Midbrain (tissue), 1 donor: Measurements from ENCODE around the gene RND3.

Experiments
- DNase-seq: peaks from one replicate; lab custom pipeline; 2025; lab: John Stamatoyannopoulos, UW

The RND3 gene, protein sequence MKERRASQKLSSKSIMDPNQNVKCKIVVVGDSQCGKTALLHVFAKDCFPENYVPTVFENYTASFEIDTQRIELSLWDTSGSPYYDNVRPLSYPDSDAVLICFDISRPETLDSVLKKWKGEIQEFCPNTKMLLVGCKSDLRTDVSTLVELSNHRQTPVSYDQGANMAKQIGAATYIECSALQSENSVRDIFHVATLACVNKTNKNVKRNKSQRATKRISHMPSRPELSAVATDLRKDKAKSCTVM

DNA sequence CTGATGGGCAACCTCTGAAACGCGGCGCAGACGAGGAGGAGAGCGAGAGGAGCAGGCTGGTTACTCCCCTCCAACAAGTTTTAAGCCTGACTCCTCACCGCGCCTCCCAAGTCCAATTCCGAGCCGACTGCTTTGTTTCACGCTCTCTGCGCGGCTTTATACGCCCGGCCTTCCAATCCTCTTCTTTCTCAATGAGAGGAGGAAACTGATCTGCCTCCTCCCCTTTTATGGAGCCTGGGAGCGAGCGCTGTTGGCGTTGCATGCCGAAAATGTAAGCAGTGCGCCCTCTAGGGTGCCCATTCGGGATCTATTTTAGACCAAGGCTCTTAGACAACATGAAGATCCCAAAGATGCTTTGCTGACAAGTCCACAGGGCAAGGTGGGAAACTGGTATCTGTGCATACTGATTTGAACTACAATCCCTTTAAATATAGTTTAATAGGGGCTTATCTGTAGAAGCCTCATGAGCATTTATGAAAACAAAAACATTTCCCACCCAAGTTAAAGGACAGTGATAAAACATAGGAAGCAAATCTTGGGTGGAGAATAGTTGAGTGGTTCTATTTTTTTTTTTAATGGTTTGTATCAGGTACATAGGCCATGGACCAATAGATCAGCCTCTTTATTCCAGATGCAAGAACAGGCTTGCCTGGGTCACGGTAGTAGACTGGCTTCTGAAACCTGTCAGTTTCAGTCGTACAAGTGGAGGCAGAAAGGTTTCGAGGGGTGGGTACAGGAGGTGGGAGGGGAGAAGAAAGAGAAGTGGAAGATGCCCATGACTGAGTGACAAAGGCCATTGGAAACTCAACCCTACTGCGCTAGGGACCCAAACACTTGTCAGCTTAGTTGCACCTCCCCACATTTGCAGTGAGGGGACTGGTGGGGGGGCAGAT, at the start of gene RND3:
Gene RND3, minus strand, starts transcription at position 131 of the 893 bp plus-strand sequence. CDS start 250 bp downstream, outside the sequence.
- peak; percentile 91 for DNase-seq

DNA sequence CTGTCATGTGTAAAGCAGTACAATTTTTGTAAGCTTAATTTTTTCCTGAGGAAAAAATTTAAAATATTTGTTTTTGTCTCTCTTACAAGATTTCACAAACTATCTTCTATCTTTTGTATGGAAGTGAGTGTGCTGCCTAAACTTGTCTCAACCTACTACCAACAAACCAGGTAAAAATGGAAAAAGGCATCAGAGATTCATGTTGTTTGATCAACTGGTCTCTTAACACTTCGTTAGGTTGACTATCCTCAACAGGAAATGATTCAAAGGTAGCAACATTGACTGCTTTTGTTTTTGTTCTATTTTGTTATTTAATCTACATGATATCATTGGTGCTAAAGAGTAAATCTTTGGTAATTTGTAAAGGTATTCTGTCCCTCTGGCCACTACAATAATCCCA, 47.7 kb upstream of the RND3 start:
- DNase-seq: no peak

DNA sequence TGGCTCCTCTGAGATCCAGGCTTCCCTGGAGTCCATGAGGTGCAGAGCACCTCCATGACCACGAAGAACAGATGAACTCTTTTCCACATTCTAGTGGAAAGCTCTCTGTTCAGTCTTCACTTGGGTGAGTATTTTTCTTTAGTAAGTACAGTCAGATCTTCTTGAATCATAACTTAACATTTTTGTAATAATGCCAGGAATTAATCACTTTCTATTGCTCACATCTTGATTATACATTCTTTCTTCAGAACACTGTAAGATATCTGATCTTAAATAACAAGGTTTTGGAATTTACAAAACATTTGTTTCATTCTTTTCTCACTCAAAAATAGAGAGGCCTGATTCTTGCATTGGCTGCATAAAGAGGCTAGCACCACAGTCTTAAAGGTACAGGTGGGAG, 45.4 kb upstream of the RND3 start:
- no peak for DNase-seq

DNA sequence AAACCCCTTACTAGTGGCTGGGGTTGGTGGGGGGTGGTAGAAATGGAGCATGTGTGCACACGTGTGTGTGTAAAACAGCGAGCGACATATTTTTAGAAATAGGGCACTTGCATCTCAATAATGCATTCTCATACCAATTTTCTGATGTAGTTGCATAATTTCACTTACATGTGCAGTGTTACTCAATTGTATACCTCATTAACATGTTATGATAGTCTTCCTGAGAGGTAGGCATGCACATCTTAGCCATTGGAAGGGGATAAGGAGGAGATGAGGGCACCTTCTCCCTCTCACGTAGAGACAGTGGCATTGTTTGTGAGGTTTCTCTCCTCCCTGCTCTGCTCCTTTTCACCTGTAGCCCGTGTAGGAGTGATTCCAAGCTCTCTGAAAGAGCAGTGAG, 44.6 kb upstream of the RND3 start:
- no peak for DNase-seq

DNA sequence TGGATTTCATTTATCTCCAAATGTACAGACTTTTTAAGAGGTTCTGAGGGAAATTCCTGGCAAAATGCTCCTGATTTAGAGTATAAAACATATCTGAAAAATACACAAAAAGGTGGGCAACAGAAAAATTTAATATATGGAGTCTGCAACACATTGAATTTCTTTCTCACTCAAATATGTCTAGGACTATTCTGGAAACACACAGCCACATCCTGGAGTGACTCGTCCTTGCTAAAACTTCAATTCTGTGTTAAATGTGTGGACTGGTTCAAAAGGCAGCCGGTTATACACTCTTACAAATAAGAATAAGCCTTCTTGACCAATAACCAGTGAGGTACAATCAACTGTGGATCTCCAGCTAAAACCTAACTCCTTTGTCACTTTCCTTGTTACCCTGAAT, 44.1 kb upstream of the RND3 start:
- DNase-seq: no peak

DNA sequence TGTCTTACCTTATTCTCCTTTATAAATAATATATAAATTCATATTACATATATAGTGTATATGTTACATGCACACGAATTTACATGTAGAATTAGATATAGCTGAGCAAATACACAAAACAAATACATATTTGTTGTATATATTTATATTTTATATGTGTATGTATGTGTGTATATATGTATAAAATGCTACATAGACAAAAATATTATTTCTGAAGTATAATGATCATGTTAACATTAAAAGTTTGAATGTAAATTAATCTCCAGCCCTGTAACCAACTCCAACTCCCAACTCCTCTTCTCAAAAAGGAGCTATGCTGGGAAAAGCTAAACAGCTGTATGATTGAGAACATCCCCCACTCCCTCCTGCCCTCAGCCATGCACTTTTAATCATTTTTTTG, 42.7 kb upstream of the RND3 start:
- DNase-seq: no peak

DNA sequence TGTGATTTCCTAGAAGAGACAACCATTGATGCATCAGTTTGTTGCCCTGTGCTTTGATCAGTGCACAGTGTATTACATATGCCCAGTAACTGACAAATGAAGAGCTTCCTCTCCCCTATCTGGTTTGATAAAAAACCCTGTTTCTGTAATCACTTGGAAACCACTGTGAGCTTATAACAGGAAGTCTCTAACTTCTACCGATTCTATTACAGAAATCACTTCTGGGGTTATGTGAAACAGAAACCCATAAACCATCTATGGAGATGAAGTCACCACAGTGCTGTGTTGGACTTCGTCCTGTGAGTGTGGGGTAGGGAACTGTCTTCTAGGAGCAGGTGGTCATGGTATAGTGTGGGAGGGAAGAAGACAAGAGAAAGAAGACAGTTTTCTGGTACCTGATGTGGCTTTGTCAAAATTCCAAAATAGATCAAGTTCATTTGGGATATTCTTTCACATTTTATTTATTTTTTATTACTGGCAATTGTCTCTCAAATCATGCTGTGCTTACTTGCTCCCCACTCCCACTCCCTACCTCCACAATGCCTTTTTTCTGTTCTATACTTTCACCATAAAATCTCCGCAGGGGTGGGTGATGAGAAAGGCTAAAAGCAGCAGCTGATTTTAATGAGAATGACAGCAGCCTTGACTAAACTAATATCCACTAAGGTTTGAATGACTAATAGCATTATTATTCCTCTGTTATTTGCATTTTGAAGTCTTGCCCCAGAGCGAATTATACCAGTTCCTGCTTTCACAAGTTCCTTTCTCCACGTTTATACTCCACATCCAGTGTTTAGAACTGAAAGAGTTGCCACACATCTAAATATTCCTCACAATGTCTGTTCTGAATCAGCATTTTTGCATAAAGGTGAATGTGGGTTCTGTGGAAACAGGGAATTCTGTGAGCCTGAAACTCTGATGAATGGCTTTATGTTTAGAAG, 41.7 kb upstream of the RND3 start:
- no peak for DNase-seq

DNA sequence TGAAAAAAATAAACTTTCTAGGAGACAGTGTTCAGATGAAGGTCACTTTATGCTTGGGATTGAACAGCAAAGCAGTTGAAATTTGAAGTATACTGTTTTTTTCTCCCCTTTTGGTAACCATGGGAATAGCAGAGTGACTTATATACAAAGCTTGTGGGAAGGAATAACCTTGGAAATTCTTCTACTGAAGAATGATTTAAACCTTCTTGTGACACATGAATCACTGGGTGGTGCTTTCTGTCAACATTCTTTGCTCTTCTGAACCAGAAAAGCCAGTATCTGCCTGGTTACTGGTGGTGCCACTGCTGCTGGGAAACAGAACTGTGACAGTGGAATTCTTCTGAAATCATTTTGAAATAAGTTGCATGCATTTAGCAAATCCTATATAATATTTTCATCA, 39.4 kb upstream of the RND3 start:
- no peak for DNase-seq

DNA sequence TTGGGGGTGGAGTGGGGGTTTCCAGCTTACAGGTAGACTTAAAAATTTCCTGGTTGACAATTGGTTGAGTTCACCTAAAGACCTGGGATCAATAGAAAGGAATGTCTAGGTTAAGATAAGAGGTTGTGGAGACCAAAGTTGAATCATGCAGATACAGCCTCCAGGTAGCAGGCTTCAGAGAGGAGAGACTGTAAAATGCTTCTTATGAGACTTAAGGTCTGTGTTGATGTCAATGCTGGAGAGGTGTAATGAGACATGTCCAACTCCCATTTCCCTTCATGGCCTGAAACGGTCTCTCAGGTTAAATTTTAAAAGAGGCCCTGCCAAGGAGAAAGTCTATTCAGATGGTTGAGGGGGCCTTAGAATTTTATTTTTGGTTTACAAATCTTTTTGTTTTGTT, 38.5 kb upstream of the RND3 start:
- DNase-seq: no peak

DNA sequence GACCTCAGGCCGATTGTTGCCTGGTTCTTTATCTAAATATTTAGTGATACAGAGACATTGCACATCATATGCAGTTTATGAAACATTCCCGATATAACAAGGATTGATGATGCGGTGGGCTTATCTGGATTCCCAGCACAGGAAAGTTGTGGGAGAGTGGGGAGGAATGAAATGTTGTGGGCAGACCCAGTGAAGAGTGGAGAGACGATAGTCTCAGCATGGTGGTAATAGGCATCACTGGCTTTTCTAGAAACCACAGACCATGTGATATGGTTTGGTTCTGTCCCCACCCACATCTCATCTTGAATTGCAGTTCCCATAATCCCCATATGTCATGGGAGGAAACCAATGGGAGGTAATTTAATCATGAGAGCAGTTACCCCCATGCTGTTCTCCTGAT, 34.8 kb upstream of the RND3 start:
- DNase-seq: no peak

DNA sequence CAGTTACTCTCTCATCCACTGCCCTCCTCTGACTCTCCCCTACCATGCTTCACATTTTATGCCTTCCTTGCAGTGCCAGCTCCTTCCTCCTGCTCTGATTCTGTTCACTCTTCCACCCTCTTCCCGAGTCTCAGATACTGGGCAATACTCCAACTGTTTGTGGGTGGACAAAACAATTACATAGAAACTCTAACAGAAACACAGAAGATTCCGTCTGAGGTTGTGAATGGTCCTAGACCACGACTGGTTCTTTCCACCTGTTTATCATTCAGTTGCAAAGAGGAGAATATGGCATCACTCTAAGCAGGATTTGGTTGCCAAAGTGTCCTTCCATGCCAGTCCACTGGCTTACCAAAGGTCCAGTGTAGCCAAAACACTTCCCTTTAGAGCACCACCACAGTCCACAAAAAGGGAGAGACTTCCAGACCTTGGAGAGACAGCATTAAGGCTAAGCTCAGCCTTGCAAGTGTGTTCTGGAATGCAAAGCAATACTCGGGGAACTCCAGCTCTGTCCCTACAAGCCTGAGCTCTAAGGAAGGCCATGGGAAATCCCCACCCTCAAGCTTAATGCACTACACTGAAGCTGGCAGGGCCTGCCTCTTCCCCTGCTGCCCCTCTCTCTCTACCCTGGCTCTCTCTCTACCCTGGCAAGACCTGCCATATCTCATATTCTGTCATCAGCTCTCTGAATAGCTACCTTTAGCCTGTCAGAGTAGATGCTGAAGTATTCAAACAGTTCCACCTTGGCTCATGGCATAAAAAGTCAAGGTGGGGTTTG, 33.6 kb upstream of the RND3 start:
- no peak for DNase-seq

DNA sequence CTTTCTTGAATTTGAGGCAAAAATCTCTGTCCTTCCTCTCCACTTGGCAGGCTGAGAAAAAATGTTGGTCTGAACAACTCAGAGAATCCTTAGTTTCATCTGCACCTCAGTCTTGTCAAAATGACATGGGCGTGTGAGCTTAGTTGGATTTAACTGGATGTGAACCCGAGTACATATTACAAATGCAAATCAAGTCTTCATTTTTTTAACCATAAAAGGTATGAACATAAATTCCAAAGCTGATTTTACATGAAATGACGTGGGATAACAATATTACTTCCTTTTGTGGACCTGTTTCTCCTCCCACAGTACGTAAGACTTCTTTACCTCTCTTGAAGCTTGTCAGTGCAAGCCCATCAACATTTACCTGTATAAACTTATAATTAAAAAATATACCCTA, 32.6 kb upstream of the RND3 start:
- DNase-seq: no peak

DNA sequence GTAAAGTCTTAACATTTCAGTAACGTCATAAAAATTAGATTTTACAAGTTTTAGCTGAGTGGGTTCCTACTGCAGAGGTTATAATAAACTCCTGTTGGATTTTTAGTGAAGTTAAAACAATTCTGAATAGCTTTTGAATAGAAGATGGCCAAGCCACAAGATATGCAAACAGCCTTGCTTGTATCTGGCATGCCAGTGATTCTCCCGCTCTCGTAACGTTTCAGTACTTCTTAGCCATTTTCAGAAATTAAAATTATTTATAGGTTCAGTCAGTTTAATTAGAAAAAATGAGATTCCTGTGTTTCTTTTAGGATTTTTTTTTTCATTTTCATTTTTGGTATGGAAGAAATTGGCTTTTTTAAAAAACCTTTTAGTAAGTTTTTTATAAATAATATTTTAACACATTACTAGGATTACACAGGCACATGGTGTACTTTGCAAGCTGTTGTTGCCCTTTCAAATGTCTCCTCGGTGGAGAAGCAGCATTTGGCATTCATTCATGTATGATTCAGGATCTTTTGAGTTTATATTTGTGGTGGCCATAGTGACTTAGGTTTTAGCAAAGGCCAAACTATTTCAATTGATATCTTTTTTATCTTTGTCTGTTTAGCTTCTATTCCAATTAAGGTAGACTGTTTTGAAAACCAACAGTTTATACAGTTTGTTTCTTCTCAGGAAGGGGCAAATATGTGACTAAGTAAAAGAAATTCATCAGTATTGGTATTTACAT, 30.6 kb upstream of the RND3 start:
- no peak for DNase-seq

DNA sequence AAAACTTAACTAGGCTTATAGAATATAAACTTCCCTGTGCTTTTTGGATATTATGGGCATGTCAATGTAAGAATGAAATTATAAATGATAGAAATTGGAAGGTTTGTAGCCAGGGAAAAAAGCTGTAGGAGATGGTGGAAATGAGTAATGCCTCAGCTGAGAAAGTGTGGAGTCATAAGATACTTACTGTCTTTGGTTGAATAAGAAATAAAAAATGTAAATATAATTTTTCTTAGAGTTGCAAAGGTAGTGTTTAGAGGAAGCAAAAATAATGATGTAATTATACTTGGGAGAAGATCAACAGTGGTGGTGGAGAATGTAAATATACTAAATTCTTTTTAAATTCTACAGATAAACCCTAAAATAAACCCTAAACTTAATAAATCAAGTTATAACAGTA, 26.2 kb upstream of the RND3 start:
- DNase-seq: no peak

DNA sequence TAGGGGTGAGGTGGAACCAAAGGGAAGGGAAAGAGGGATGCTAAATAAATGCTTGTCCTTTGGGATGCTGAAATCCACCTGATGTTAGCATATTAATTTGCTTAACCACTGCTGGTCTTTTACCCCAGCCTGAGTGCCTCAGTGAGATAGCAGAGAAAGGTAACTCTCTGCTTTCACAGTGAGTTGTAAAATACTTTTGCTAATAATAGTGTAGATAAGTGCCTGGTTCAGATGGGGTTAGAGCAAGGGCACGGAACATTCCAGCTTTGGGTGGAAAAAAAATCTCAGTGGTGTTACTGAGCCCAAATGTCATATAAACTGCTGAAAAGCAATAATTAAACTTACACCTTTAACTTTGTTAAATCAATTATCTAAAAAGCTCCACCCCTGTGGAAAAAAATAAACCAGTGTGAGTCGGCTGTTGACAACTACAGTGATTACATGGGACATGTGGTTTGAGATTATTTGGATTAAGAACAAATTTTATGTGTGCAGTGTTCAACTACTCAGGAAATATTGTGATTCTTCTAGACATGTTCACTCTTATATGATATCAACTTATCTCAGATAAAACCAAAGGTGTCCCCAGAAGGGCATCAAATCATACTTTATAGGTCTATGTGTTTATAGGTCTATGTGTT, 21.1 kb upstream of the RND3 start:
- no peak for DNase-seq

DNA sequence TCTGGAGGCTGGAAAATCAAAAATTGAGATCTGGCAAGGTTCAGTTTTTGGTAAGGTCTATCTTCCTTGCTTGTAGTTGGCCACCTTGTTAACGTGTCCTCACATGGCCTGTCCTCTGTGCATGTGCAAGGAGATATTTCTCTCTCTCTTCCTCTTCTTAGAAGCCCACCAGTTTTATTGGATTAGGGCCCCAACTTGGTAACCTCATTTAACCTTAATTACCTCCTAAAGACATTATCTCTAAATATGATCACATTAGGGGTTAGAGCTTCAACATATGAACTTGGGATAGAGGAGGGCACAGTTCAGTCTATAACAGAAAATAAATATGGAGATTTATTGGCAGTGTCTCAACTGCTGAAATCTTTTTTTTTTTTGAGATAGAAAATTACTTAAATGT, 19.6 kb upstream of the RND3 start:
- no peak for DNase-seq

DNA sequence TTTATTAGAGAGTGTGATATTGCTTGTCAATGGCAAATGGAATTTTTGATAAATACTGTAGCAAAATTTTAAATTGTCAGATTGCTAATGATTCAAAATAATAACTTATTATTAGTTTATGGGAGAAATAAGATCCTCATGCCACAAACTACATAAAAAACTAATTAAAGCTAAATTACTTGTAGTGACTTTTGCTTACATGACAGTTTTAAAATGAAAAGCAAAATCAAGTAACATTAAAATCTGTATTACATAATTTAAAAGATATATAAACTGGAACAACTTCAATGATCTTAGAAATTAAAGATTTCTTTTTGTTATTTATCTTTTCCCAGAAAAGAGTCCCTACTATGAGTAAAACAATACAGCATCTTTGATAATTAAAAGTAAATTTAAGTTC, 17.7 kb upstream of the RND3 start:
- DNase-seq: no peak

DNA sequence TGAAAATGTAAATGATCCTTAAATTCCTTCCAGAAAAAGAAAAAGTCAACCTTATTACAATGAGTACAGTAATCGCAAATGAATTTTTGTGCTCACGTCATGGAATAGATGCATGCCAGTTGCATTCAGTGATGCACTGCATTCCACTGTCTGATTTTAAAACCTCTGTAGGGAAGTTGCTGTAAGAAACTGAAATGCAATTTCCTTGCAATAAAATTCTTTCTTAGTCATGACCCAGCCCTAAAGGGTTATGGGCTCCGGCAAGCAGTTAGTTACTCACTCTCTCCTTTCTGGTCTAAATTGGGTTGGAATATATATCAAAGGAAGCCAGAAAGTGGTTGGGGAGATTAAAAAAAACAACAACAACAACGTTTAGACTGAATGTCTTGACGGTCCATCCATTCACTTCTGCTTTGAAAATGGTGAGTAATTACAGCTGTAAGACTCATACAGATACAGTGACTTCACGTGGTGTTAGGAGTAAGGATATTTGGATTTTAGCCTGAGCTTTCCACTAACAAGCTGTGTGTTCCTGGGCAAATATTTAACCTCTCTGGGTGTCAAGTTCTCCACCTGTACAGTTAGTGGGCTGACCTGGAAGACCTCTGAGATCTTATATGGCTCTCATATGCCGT, 8.6 kb upstream of the RND3 start:
- no peak for DNase-seq

DNA sequence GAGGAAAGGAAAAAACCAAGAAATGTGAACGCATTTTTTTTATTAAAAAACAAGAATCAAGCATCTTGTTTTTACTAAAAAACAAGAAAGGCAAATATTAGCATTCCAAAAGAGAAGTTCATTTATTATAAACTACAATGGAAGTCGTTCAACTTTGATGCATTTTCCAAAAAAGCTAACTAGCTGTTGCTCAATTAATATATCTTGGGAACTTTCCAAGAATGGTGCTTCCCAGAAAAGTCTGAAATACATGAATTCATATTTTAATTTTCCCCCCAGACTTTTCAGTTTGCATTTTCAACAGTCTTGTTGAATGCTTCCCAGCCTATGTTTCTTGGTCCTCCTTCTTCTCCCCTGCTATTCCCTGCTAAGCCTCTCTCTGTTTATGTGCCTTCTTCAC, 7.5 kb upstream of the RND3 start:
- no peak for DNase-seq
